PC-3 (cell line): ENCODE measurements around the gene MCU. TPM values are rescaled to one million over a fixed set of nuclear protein-coding genes. Genes with fewer than 3 reads are reported as not detected.
"Not testable (repeated sequence)": the region's sequence is repeated elsewhere in the genome, so short reads cannot be mapped to it uniquely, and the experiment has no call there.

ENCODE experiments used
- ATAC-seq: fragments of 200-7000 bp; cut with Tn5 transposase; 2 replicates; pipeline ENCODE4 v1.9.1; 2020; ENCODE audit warnings: mild to moderate bottlenecking, moderate library complexity
- BruUV-seq: library from RNA; stranded (reverse); fragments of 400-500 nt; replicated peaks from 2 replicates; lab custom pipeline; 2021; lab: Mats Ljungman, UMichigan
- CTCF ChIA-PET: fragments of 300-600 bp; sonication (Branson Sonifier 250); formaldehyde crosslinking; loops from one replicate; lab custom pipeline; 2022; ENCODE audit warnings: antibody characterized with exemption; lab: Charles Lee
- POLR2A ChIA-PET: fragments of 300-600 bp; sonication (Branson Sonifier 250); formaldehyde crosslinking; loops from one replicate; lab custom pipeline; 2022; ENCODE audit warnings: antibody characterized with exemption; ENCODE audit not compliant: unreplicated experiment; lab: Charles Lee
- DNase-seq: peaks from one replicate; pipeline ENCODE4 v3.0.0-alpha.2; 2015
- H2AFZ ChIP-seq: fragments of 300-600 bp; sonication (generic); 2 replicates; pipeline ENCODE4 v1.6.0; 2016; ENCODE audit warnings: antibody characterized with exemption, low read length
- H3F3A ChIP-seq: fragments of 300-600 bp; sonication (generic); one replicate; pipeline ENCODE4 v1.6.0; 2017; ENCODE audit warnings: antibody characterized with exemption, low read length, control low read depth, mild to moderate bottlenecking; ENCODE audit not compliant: unreplicated experiment
- H3K27ac ChIP-seq: fragments of 300-600 bp; sonication (generic); 2 replicates; pipeline ENCODE4 v1.5.1; 2016; ENCODE audit warnings: mild to moderate bottlenecking, low read length
- H3K27me3 ChIP-seq: fragments of 300-600 bp; sonication (generic); 2 replicates; pipeline ENCODE4 v1.6.1; 2016; ENCODE audit warnings: low read length, mixed read lengths
- H3K36me3 ChIP-seq: fragments of 300-600 bp; sonication (generic); 2 replicates; pipeline ENCODE4 v1.6.1; 2016; ENCODE audit warnings: low read depth, mixed run types, low read length, mixed read lengths
- H3K4me1 ChIP-seq: fragments of 300-600 bp; sonication (generic); 2 replicates; pipeline ENCODE4 v1.5.1; 2016; ENCODE audit warnings: low read length; ENCODE audit not compliant: insufficient read depth
- H3K4me2 ChIP-seq: fragments of 300-600 bp; sonication (generic); 2 replicates; pipeline ENCODE4 v1.6.0; 2016; ENCODE audit warnings: low read length
- H3K4me3 ChIP-seq: fragments of 300-600 bp; sonication (generic); 2 replicates; pipeline ENCODE4 v1.5.1; 2016; ENCODE audit warnings: mild to moderate bottlenecking, low read length, mixed read lengths
- H3K79me2 ChIP-seq: fragments of 300-600 bp; sonication (generic); 2 replicates; pipeline ENCODE4 v1.6.1; 2017; ENCODE audit warnings: low read length, mixed read lengths
- H3K9ac ChIP-seq: fragments of 300-600 bp; sonication (generic); 2 replicates; pipeline ENCODE4 v1.6.0; 2016; ENCODE audit warnings: mild to moderate bottlenecking, low read length
- H3K9me2 ChIP-seq: fragments of 300-600 bp; sonication (generic); replicated peaks from 2 replicates; pipeline ENCODE4 v1.6.1; 2016; ENCODE audit warnings: mixed run types, low read length, mixed read lengths
- H3K9me3 ChIP-seq: fragments of 300-600 bp; sonication (generic); 2 replicates; pipeline ENCODE4 v1.6.1; 2016; ENCODE audit warnings: low read length, mixed read lengths
- H4K20me1 ChIP-seq: fragments of 300-600 bp; sonication (generic); 2 replicates; pipeline ENCODE4 v1.6.1; 2016; ENCODE audit warnings: low read length, mixed read lengths
- EZH2 ChIP-seq: fragments of 300-600 bp; sonication (generic); IDR thresholded peaks from one replicate; pipeline ENCODE4 v1.6.1; 2017; ENCODE audit warnings: antibody characterized with exemption, mild to moderate bottlenecking, low read length; ENCODE audit not compliant: unreplicated experiment
- EZH2phosphoT487 ChIP-seq: fragments of 300-600 bp; sonication (generic); IDR thresholded peaks from 2 replicates; pipeline ENCODE4 v1.6.1; 2018; ENCODE audit warnings: mild to moderate bottlenecking, antibody characterized with exemption, low read length, borderline replicate concordance
- intact Hi-C: fragments of 100-400 bp; cut with micrococcal nuclease; formaldehyde crosslinking; loops from 2 replicates; pipeline ENCODE4 v1.9.0; 2023
- total RNA-seq: library from RNA; depleted of rRNA; stranded (reverse); fragments of >200 nt; gene quantifications from 2 replicates; pipeline ENCODE4 v1.2.3, GENCODE V29; 2014
- TF ChIP-seq, protein P1 (sequence below): fragments of 300-600 bp; sonication (generic); conservative IDR thresholded peaks from 2 replicates; pipeline ENCODE4 v1.5.1; 2017; ENCODE audit warnings: antibody characterized with exemption, low read depth, mild to moderate bottlenecking, low read length

The MCU gene
- total RNA-seq, 1 experiment from 2014 or later, result 21.5 TPM

- DNase-seq, result no peak
- no peak for TF ChIP-seq EZH2phosphoT487
- TF ChIP-seq EZH2, result no peak
- TF ChIP-seq, protein P1, sequence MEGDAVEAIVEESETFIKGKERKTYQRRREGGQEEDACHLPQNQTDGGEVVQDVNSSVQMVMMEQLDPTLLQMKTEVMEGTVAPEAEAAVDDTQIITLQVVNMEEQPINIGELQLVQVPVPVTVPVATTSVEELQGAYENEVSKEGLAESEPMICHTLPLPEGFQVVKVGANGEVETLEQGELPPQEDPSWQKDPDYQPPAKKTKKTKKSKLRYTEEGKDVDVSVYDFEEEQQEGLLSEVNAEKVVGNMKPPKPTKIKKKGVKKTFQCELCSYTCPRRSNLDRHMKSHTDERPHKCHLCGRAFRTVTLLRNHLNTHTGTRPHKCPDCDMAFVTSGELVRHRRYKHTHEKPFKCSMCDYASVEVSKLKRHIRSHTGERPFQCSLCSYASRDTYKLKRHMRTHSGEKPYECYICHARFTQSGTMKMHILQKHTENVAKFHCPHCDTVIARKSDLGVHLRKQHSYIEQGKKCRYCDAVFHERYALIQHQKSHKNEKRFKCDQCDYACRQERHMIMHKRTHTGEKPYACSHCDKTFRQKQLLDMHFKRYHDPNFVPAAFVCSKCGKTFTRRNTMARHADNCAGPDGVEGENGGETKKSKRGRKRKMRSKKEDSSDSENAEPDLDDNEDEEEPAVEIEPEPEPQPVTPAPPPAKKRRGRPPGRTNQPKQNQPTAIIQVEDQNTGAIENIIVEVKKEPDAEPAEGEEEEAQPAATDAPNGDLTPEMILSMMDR, result no peak
Measured at GRCh38 chr10:72898616-72899015, 206.7 kb downstream of the MCU start.

GRCh38 chr10:72899545-72899944 lies 207.6 kb downstream of the MCU start:
- ChIA-PET CTCF (no interaction called here), POLR2A (no interaction called here)
- H3K9me3 ChIP-seq, result no peaks in the 10 kb centered on the region
- H3K27ac ChIP-seq, result no peak overlapping the region
- no peaks in the 10 kb centered on the region for H3K9me2 ChIP-seq
- H3F3A ChIP-seq, result no peaks in the 10 kb centered on the region
- intact Hi-C loops, result no loop called here
- H3K27me3 ChIP-seq, result peaks cover 37% of the 10 kb centered on the region
- no peaks in the 10 kb centered on the region for H3K4me1 ChIP-seq
- no peaks in the 10 kb centered on the region for H3K79me2 ChIP-seq
- H3K4me2 ChIP-seq, result no peak overlapping the region
- BruUV-seq, result no TSS peak
- no peak overlapping the region for H3K9ac ChIP-seq
- ATAC-seq (no peak), DNase-seq (no peak)
- no peaks in the 10 kb centered on the region for H4K20me1 ChIP-seq
- TF ChIP-seq EZH2 (no peak), EZH2phosphoT487 (no peak)
- TF ChIP-seq, protein P1, result no peak
- H2AFZ ChIP-seq, result no peak overlapping the region
- H3K4me3 ChIP-seq, result no peak overlapping the region
- H3K36me3 ChIP-seq, result no peaks in the 10 kb centered on the region

More at GRCh38 chr10:72898616-72899015, 206.7 kb downstream of the MCU start:
- no peak overlapping the region for H3K4me2 ChIP-seq
- H3K79me2 ChIP-seq, result no peaks in the 10 kb centered on the region
- H3K27me3 ChIP-seq, result peaks cover 47% of the 10 kb centered on the region
- no peak overlapping the region for H2AFZ ChIP-seq
- no peak overlapping the region for H3K27ac ChIP-seq
- H3F3A ChIP-seq, result no peaks in the 10 kb centered on the region
- no peaks in the 10 kb centered on the region for H3K9me3 ChIP-seq
- intact Hi-C loops, result no loop called here
- ChIA-PET CTCF (no interaction called here), POLR2A (no interaction called here)
- no TSS peak for BruUV-seq
- no peaks in the 10 kb centered on the region for H3K9me2 ChIP-seq
- no peak for ATAC-seq
- no peak overlapping the region for H3K4me3 ChIP-seq
- no peak overlapping the region for H3K9ac ChIP-seq
- no peaks in the 10 kb centered on the region for H3K36me3 ChIP-seq
- H4K20me1 ChIP-seq, result no peaks in the 10 kb centered on the region
- H3K4me1 ChIP-seq, result no peaks in the 10 kb centered on the region

- intact Hi-C loops, ATAC-seq, H3K36me3 ChIP-seq, BruUV-seq, H3K9me2 ChIP-seq, H3K4me1 ChIP-seq, CTCF ChIA-PET, H3K27ac ChIP-seq, H3F3A ChIP-seq, POLR2A ChIA-PET, H3K9ac ChIP-seq, H2AFZ ChIP-seq, H3K27me3 ChIP-seq, H3K4me3 ChIP-seq, H3K4me2 ChIP-seq, H3K9me3 ChIP-seq, H4K20me1 ChIP-seq, H3K79me2 ChIP-seq, DNase-seq: not testable (repeated sequence)
Measured at GRCh38 chr10:72903941-72904446, 212.1 kb downstream of the MCU start.
